HG03571 (cell line): Measurements from ENCODE around the gene MREG.
A peak's percentile ranks its signal among the peaks of the same experiment; 100 is the strongest.
"Not testable (repeated sequence)": the region's sequence is repeated elsewhere in the genome, so short reads cannot be mapped to it uniquely, and the experiment has no call there.

Experiments
- ATAC-seq: cut with Tn5 transposase; IDR thresholded peaks from one replicate; pipeline ENCODE4 v1.9.1; 2021; ENCODE audit not compliant: unreplicated experiment

MREG gene

DNA sequence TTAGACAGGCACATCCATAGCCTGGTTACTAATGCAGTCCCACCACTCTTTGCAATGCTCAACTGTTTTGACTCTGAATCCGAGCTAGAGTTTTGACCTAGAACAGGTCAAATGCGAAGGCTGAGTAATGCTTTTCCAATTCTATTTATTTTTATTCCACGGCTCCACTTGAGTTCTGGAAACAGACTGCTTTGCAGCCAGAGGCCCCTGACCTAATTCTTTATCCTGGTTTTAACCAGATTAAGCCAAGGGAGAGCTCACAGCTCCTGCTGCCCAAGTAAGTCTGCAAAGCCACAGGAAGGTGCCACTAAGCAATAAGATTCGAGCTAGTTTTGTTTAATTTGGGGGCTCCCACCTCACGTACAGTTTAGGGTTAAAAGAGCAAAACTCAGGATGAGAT is 51.4 kb downstream of the MREG start:
- ATAC-seq = no peak

DNA sequence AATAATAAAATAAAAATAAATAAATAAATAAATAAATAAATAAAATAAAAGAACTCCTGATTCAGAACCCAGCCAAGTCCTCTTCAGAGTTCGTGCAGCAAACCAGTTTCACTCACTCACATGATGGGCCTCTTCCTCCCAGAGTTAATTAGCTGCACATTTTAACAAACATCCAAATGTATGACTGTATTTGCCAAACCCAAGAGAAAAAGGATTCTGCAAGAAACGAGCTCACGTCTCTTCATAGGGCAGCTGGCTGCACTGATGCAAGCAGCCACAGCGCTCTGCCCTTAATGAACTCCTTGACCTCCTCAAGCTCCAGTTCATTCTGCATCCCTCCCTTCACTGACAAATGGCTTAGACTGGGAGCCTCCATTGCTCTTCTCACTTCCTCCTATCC is 55.1 kb downstream of the MREG start:
- no peak for ATAC-seq

DNA sequence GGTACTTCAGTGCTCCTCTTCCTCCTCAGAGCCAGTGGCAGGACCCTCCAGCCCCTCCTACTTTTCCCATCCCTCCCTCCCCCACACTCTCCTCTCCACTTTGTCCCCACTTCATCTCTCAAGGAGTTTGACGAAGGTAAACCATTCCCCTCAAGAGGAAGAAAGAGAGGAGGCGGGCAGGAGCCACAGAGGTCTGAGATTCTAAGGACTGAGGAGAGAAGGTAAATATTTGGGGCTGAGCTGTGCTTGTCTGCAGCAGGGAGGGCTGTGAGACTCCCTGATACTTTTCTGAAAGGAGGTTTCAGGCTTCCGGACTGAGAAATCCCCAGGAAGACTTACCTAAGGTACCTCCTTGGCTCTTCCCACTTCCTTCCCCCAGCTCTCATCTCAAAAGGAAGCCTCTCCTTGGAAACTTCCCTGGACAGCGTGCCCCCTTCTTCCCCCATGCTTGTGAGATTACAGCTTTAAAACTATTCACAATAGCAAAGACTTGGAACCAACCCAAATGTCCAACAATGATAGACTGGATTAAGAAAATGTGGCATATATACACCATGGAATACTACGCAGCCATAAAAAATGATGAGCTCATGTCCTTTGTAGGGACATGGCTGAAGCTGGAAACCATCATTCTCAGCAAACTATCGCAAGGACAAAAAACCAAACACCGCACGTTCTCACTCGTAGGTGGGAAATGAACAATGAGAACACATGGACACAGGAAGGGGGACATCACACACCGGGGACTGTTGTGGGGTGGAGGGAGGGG is 55.8 kb downstream of the MREG start:
- not testable (repeated sequence) for ATAC-seq

DNA sequence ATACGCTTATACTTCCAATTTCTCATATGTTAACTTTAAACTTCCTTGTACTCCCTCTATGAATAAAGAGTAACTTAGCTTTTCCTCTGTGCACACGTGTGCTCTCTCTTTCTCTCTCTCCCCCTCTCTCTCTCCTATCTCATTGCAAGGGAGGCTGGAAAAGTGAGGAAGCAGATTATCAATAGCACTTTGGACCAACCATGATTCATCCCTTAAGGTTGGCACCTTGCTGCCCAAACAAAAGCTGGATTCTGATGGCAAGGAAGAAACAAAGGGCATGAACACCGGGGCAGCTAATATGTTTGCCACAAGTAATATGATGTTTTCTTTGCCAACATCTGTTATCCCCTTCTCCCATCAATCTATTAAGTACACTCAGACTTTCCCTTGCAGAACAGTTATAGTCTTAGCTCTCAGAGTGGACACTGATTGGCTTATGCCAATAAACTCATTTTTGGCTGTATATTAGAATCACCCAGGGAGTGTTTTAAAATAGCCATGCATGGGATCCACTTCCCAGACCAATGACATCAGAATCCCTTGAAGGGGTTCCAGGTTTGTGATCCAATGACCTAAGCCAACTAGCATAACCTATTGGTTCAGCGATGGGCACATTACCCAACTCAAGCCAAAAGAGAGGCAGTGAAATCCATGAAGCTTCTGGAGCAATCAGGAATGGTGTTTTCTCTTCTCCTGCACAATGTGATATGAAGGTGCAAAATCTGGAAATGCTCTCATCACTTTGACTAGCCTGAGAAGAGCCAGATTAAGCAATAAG is 60.3 kb downstream of the MREG start:
- no peak for ATAC-seq

DNA sequence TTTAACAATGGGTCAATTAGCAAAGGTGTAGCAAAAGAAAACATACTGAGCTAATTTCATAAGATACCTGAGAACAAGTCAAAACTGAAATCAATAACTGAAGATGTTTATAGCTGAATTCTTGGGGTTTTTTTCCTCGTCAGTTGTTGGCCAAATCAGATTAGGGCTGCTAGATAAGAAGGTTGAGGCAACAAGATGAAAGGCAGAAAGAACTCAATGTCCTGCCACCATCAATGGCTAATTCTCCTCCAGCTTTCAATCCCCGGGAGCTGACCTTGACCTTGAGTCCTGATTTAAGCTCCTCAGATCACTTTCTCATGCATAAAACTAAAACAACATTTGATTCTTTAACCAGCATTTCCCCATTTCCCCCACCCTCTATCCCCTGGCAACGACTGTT is 61.8 kb downstream of the MREG start:
- ATAC-seq = no peak

DNA sequence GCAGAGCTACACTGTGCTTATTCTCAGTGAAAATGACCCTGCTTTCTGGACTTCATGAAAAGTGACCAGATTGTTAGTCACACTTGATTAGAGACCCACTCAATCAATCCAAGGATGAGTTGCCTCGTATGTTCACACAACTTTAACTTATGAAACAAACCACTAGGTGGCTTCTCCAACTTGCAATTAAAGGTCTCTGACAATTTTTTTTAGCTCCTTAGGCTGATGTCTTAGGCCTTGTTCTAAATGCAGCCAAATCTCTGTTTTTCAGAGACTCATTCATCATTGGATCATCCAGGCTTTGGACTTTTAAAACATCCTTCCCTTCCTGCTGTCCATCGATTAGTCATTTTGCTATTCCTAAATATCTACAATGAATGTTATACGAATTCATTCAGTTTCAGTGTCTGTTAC is 63.4 kb downstream of the MREG start:
- ATAC-seq = peak; percentile 87

DNA sequence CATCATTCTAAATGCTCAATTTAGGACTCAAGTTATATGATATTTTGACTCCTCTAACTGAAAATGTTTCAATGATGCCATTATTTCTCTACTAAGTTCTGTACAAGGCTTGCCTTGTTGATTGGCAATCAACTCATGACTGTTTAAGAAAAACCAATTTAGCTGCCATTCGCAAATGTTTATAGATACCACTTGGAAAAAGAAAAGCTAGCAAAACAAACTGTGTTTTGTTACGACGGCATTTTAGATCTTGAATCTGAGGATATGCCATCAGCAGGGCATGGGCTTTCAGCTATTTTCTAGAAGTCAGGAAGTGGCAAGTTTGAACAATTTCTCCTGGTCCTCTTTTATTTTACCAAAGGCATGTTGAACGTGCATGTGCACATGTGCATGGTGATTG is 65.3 kb downstream of the MREG start:
- ATAC-seq = no peak

DNA sequence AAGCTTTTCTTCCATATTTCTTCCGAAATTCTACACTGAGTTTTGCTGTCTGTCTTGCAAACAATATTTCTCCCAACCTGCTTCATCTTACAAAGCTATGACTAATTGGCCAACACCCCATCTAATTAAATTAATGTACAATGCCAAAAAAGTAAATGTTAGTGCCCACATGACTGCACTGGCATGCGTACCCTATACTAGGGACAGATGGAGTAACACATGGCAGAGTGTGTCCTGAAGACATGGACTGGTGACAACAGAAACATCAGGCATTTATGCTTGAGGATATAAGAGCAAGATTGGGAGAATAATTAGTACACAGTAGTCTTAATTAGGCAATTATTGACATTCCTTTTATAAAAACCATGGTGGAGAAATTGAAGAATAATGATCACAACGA is 66.8 kb downstream of the MREG start:
- no peak for ATAC-seq

DNA sequence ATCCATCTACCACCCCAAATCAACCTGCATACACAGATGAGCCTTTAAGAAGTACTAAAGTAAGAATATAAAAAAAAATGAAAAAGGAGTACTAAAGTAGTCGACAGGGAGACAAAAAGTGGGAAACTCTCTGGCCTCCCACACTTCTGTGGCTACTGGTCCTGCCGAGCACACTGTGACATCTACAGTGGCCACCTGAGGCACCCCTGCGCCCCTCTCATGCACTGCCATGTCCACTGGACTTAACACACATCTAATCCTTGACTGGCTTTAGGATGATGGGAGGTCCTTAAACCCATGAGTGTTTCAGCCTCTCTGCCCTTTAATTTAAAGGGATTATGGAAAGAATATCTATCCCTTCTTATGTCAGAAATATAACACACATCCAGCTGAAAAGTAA is 71.2 kb downstream of the MREG start:
- no peak for ATAC-seq

DNA sequence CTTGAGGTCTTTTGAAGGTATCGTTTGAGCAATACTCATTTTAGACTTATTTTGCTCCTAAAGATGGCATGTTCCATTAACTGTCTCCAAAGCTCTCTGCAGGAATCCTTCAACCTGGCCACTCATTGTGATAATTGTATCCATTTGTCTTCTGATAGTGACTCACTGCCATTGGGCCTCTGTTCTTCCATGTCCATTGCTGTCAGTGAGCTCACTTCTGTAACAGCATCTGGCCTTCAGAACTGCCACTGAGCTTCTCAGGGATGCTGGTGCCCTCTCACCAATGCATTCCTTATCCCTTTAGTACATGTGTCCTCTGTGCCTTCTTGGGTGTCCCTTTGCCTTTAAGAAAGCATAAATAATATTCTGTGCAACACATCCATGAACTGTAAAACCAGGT is 71.6 kb downstream of the MREG start:
- ATAC-seq = no peak

DNA sequence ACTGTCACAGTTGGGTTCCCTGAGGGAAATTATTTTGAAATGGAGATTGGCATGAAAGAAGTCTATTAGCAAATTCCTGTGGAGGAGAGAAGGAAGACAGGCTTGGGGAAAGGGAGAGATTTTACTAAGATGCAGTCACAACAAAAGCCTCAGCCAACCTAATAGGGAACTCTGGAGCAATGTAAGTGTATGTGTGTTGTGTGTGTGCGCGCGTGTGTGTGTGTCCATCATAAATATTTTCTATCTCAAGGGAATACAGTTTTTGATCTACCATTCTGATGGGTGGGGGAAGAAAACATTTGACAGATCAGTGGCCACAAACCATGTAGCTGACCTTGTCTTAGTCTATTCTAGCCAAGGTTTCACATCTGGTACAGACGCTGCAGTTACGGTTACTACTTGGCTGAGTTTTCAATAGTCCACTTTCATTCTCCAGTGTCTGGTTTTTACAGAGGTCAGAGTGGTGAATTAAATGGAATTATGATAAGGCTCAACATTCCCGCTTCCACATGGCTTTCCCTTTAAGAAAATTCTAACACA is 72.6 kb downstream of the MREG start:
- ATAC-seq = no peak

DNA sequence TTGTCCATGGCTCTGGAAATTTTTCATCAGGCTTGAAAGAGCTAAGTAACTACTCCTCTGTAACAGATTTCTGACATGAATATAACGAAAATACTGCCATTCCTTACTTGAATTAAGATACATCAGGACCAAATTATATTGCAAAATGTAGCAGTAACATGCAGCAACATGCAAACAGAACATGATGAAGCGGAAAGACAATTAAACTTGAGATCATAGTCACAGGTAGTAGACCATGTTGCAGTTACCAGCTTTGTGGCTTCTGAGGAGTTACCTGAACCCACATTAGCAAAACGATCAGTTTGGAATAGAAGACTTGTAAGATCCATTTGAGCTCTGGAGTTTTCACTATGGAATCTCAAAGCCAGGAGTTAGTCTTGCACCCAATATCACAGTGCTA is 76.2 kb downstream of the MREG start:
- ATAC-seq = no peak

DNA sequence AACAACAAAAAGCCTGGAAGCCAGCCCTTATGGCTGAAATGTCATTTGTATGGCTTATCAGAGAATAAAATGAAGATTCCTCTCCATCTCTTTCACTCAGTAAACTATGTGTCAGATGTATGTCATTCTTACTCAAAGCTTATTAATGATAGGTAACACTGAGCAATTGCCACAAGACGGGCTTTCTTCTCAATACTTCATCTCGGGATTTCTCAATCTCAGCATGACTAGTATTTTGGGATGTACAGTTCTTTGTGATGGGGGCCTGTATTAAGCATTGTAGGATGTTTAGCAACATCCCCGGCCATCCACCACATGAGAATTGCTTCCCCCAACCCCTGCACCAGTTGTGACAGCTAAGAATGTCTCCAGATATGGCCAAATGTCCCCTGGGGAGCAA is 80.2 kb downstream of the MREG start:
- ATAC-seq = no peak

DNA sequence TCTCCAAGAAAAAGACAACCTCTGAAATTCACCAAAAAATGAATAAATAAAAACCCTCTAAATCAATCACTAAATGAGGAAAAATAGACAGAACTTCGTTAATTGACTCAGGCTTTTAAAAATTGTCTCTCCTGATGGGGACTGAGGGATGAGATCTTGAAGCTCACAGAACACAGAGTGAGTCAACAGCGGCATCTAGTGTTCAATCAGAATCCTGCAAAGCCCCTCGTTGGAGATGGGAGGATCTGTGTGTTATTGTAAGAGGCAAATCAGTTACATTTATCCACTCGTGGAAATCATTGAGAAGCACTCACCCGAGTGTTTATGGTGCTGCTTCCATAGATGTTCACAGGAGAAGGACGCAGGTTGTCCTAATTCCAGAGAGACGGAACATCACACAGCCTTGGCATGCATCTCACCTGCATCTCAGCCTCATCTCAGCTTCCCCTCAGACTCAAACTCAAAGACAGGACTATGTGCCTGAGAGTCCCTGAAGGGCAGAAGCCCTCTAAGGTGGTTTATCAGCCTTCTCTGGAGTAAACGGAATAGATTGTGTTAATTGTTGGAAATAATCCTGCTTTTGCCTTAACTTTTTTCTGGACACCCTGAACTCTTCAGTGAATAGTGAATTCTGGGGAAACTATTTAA is 82.0 kb downstream of the MREG start:
- peak; percentile 80 for ATAC-seq

DNA sequence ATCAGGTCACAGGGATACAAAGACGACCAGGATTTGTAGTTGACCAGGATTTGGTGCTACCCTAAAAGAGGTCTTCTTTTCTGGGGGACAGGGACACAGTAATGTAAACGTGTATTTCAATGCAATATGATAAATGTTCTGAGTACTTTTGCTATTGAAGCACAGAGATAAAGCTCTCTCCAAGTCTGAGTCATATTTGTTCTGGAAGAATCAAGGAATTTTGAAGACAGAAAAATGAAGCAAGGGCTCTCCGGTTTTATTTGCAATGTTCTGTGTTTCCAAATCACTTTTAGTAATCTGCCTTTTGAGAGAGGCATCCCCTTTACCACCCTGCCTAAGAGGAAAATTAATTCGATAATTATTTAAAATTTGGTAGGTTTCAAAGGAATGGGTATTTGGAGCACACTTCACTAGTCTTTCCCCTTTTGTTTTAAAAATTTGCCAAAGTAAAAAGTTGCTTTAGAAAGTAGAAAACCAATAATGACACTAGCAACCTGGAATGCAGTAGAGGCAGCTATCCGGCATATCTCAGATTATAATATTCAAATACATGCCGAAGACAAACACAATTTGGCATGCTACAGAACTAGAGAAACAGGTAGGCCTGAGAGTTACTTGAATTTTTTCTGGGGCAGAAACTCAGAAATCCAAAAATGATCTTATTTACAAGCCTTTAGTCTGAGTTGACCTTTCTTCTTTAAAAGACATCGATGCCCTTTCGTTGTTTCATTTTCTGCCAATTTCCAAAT is 82.7 kb downstream of the MREG start:
- ATAC-seq = no peak

DNA sequence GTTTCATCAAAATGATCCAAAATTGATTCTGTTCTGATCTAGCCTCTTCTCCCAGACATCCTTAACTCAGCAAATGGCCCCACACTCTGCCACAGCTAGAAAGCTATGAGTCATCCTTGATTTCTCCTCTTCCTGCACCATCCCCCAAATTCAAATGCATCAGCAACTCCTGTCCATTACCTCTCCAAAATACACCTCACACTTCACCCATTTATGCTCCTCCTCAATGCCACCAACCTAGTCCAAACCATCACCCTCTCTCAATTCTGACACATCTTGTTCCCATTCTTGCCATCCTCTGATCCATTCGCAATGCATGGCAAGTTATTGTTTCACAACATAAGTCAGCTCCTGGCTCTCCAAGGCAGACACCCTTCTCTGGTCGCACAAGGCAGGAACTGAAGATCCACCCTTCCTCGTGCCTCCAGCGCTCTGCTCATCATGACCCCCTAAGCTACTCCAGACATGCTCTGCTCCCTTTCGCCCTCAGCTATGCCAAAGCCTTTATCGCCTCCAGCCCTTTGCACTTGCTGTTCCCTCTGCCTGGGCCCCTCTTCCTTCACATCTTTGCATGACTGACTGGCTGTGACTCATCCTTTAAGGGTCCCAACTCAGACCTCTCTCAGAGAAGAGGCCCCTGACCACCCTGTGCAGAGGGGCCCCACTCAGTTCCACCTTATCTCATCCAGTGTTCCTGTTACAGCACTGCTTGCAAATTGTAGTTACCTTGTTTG is 83.6 kb downstream of the MREG start:
- ATAC-seq = no peak

DNA sequence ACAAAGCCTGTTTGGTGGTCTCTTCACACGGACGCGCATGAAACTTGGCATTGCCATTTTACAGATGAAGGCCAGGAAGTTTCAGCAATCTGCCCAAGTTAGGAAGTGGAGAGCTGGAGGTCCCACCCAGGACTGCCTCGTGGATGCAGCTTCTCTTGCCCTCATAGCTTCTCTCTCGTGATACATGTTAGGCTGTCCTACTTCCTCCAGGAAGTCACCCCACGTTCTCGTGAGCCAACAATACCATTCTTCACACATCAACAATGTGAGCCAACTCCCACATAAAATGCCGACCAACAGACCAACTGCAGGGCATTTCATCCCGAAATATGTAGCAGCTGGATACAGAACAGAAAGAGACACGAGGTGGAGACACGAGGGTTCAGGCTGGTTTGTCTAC is 85.3 kb downstream of the MREG start:
- no peak for ATAC-seq

DNA sequence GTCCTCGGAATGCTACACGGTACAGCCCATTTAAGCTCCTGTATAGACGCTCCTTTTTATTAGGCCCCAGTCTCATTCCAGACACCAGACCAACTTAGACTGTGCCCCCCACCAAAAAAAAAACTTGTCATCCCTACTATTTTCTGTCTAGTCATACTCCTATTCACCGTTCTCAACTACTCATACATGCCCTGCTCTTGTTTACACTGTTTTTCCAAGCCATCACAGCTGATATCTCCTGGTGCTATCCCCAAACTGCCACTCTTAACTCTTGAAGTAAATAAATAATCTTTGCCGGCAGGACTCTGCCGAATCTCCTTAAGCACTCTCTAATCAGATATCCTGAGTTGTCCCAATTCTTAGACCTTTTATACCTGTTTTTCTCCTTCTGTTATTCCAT is 86.4 kb downstream of the MREG start:
- ATAC-seq = not testable (repeated sequence)

DNA sequence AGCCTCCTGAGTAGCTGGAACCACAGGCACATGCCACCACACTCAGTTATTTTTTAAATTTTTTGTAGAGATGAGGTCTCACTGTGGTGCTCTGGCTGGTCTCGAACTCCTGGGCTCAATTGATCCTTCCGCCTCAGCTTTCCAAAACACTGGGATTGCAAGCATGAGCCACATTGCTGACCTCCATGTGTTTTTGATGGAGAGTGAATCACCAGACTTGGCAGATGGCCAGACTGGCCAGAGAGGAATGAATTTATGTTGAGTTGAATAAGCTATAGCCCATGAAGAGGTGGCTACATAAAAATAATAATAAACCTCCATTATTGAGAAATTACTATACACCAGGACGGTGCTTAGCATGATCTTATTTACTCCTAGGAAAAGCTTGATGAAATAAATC is 91.5 kb downstream of the MREG start:
- ATAC-seq = no peak
